Astrocyte (in vitro differentiated cells and primary cell): ENCODE results near the gene SEC23B. TPM values are rescaled to one million over a fixed set of nuclear protein-coding genes. Genes with fewer than 3 reads are reported as not detected.

ENCODE experiments used
- DNase-seq: peaks from one replicate; pipeline ENCODE4 v3.0.0-alpha.2; 2010; ENCODE audit warnings: low read depth
- FAIRE-seq: peaks from 2 replicates; lab custom pipeline; 2011; peaks lifted over from hg19 to GRCh38; lab: Jason Lieb, UNC
- H2AFZ ChIP-seq: 2 replicates; pipeline ENCODE4 v1.6.0; 2012; ENCODE audit warnings: low read depth, low read length, inconsistent platforms
- H3K27ac ChIP-seq: 2 replicates; pipeline ENCODE4 v1.5.1; 2011; ENCODE audit warnings: low read depth, low read length, inconsistent platforms
- H3K27me3 ChIP-seq: 2 replicates; pipeline ENCODE4 v1.6.0; 2011; ENCODE audit warnings: low read length, inconsistent platforms; ENCODE audit not compliant: insufficient read depth
- H3K36me3 ChIP-seq: 2 replicates; pipeline ENCODE4 v1.5.1; 2011; ENCODE audit warnings: low read length, inconsistent platforms; ENCODE audit not compliant: insufficient read depth
- H3K4me1 ChIP-seq: 2 replicates; pipeline ENCODE4 v1.5.1; 2011; ENCODE audit warnings: low read length, inconsistent platforms; ENCODE audit not compliant: insufficient read depth
- H3K4me2 ChIP-seq: 2 replicates; pipeline ENCODE4 v1.6.0; 2012; ENCODE audit warnings: low read length, inconsistent platforms
- H3K4me3 ChIP-seq: 2 replicates; pipeline ENCODE4 v1.5.1; 2011; ENCODE audit warnings: low read depth, mild to moderate bottlenecking, low read length, inconsistent platforms; ENCODE audit not compliant: insufficient read depth
- H3K79me2 ChIP-seq: 2 replicates; pipeline ENCODE4 v1.6.0; 2012; ENCODE audit warnings: mild to moderate bottlenecking, low read length, inconsistent platforms; ENCODE audit not compliant: insufficient read depth
- H3K9ac ChIP-seq: 2 replicates; pipeline ENCODE4 v1.6.0; 2012; ENCODE audit warnings: mild to moderate bottlenecking, low read length, inconsistent platforms
- H3K9me3 ChIP-seq: 2 replicates; pipeline ENCODE4 v1.5.1; 2012; ENCODE audit warnings: low read depth, mild to moderate bottlenecking, low read length, inconsistent platforms; ENCODE audit not compliant: insufficient read depth
- H4K20me1 ChIP-seq: 2 replicates; pipeline ENCODE4 v1.6.0; 2012; ENCODE audit warnings: low read length, inconsistent platforms; ENCODE audit not compliant: insufficient read depth
- H3K27ac Mint-ChIP-seq: one replicate; pipeline ENCODE4 v1.8.0; 2021; ENCODE audit warnings: mild to moderate bottlenecking, mixed read lengths; ENCODE audit not compliant: unreplicated experiment
- H3K27me3 Mint-ChIP-seq: one replicate; pipeline ENCODE4 v1.8.0; 2021; ENCODE audit warnings: low read depth, mixed read lengths; ENCODE audit not compliant: unreplicated experiment
- H3K36me3 Mint-ChIP-seq: one replicate; pipeline ENCODE4 v1.8.0; 2021; ENCODE audit warnings: low read depth, mixed read lengths; ENCODE audit not compliant: unreplicated experiment
- H3K4me1 Mint-ChIP-seq: one replicate; pipeline ENCODE4 v1.8.0; 2021; ENCODE audit warnings: low read depth, mixed read lengths; ENCODE audit not compliant: unreplicated experiment
- H3K4me3 Mint-ChIP-seq: one replicate; pipeline ENCODE4 v1.8.0; 2021; ENCODE audit warnings: mild to moderate bottlenecking, moderate library complexity, mixed read lengths; ENCODE audit not compliant: unreplicated experiment
- H3K9me3 Mint-ChIP-seq: one replicate; pipeline ENCODE4 v1.8.0; 2021; ENCODE audit warnings: mild to moderate bottlenecking, mixed read lengths; ENCODE audit not compliant: unreplicated experiment
- EZH2 ChIP-seq: IDR thresholded peaks from 2 replicates; pipeline ENCODE4 v1.6.1; 2012; ENCODE audit warnings: mild to moderate bottlenecking, low read length, inconsistent platforms; ENCODE audit not compliant: insufficient read depth
- total RNA-seq: library from RNA; stranded (reverse); gene quantifications from 2 replicates; pipeline ENCODE4 v1.2.1, GENCODE V29; 2021
- TF ChIP-seq, protein P1 (sequence below): IDR thresholded peaks from 2 replicates; pipeline ENCODE4 v1.5.1; 2011; ENCODE audit warnings: low read depth, mild to moderate bottlenecking, inconsistent platforms, low read length, moderate library complexity; ENCODE audit not compliant: insufficient read depth

SEC23B gene
- total RNA-seq, 1 donor from 2014 or later: 61.5 TPM

DNA sequence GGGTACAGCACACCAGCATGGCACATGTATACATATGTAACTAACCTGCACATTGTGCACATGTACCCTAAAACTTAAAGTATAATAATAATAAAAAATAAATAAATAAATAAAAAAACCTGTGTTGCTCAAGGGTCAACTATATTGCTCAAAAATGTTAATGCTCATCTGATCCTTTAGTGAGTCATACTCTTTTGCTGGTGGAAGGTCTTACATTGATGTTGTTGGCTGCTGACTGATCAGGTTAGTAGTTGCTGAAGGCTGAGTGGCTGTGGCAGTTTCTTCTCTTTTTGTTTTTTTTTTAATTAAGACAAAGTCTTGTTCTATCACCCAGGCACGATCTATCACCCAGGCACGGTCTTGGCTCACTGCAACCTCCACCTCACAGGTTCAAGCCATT is 29.9 kb downstream of the SEC23B start:
- Histone ChIP-seq H3K9me3 (no peaks in the 10 kb centered on the region), H2AFZ (no peak overlapping the region), H3K4me3 (no peak overlapping the region), H3K36me3 (peaks cover 20% of the 10 kb centered on the region), H3K4me1 (peaks cover 18% of the 10 kb centered on the region), H4K20me1 (peaks cover 9% of the 10 kb centered on the region), H3K9ac (no peak overlapping the region), H3K4me2 (no peak overlapping the region), H3K27me3 (no peaks in the 10 kb centered on the region), H3K79me2 (no peaks in the 10 kb centered on the region), H3K27ac (no peak overlapping the region)
- FAIRE-seq (no peak), DNase-seq (no peak)
- no peaks in the 10 kb centered on the region for H3K27me3 Mint-ChIP-seq
- no peak overlapping the region for H3K4me3 Mint-ChIP-seq
- TF ChIP-seq EZH2: no peak
- TF ChIP-seq, protein P1, sequence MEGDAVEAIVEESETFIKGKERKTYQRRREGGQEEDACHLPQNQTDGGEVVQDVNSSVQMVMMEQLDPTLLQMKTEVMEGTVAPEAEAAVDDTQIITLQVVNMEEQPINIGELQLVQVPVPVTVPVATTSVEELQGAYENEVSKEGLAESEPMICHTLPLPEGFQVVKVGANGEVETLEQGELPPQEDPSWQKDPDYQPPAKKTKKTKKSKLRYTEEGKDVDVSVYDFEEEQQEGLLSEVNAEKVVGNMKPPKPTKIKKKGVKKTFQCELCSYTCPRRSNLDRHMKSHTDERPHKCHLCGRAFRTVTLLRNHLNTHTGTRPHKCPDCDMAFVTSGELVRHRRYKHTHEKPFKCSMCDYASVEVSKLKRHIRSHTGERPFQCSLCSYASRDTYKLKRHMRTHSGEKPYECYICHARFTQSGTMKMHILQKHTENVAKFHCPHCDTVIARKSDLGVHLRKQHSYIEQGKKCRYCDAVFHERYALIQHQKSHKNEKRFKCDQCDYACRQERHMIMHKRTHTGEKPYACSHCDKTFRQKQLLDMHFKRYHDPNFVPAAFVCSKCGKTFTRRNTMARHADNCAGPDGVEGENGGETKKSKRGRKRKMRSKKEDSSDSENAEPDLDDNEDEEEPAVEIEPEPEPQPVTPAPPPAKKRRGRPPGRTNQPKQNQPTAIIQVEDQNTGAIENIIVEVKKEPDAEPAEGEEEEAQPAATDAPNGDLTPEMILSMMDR: no peak
- no peak overlapping the region for H3K27ac Mint-ChIP-seq
- H3K36me3 Mint-ChIP-seq: peaks cover 14% of the 10 kb centered on the region
- H3K4me1 Mint-ChIP-seq: no peaks in the 10 kb centered on the region
- no peaks in the 10 kb centered on the region for H3K9me3 Mint-ChIP-seq

DNA sequence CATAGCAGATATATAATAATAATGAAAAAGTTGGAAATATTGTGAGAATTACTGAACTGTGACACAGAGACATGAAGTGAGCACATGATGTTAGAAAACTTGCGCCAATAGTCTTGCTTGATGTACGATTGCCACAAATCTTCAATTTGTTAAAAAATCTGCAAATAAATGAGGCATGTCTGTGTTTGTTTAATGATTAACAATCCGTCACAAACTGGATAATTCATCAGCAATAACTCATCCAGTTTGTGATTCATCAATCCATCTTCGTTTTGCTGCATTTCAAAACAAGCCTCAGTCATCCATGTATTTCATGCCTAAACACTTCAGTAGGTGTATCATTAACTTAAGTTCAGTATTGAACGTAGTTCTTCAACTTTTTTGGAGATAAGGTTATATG is 34.0 kb downstream of the SEC23B start:
- Histone ChIP-seq H2AFZ (no peak overlapping the region), H3K4me3 (no peak overlapping the region), H3K4me2 (peak overlapping the region; percentile 17), H3K79me2 (no peaks in the 10 kb centered on the region), H3K36me3 (peaks cover 20% of the 10 kb centered on the region), H3K9me3 (no peaks in the 10 kb centered on the region), H3K27ac (peak overlapping the region; percentile 13), H3K4me1 (peaks cover 7% of the 10 kb centered on the region), H4K20me1 (no peaks in the 10 kb centered on the region), H3K27me3 (no peaks in the 10 kb centered on the region), H3K9ac (no peak overlapping the region)
- Mint-ChIP-seq H3K4me1 (peaks cover 6% of the 10 kb centered on the region), H3K27ac (no peak overlapping the region), H3K27me3 (no peaks in the 10 kb centered on the region), H3K9me3 (no peaks in the 10 kb centered on the region), H3K4me3 (no peak overlapping the region), H3K36me3 (peaks cover 21% of the 10 kb centered on the region)
- FAIRE-seq: peak; percentile 5
- no peak for DNase-seq
- no peak for TF ChIP-seq EZH2
- TF ChIP-seq, protein P1: no peak

- Histone ChIP-seq H4K20me1 (peaks cover 6% of the 10 kb centered on the region), H3K27ac (no peak overlapping the region), H3K9me3 (no peaks in the 10 kb centered on the region), H3K9ac (no peak overlapping the region), H2AFZ (no peak overlapping the region), H3K79me2 (no peaks in the 10 kb centered on the region), H3K4me2 (no peak overlapping the region), H3K4me1 (peaks cover 7% of the 10 kb centered on the region), H3K4me3 (no peak overlapping the region), H3K36me3 (peaks cover 22% of the 10 kb centered on the region), H3K27me3 (no peaks in the 10 kb centered on the region)
- Mint-ChIP-seq H3K4me1 (peaks cover 6% of the 10 kb centered on the region), H3K27ac (no peak overlapping the region), H3K4me3 (peak overlapping the region; percentile 43), H3K9me3 (no peaks in the 10 kb centered on the region), H3K36me3 (peaks cover 20% of the 10 kb centered on the region), H3K27me3 (no peaks in the 10 kb centered on the region)
- DNase-seq (no peak), FAIRE-seq (no peak)
- TF ChIP-seq, protein P1: no peak
- TF ChIP-seq EZH2: no peak
Measured at GRCh38 chr20:18543216-18543615, 35.5 kb downstream of the SEC23B start.
